ENCODE data around the gene NOTCH4.

NOTCH4 gene

DNA sequence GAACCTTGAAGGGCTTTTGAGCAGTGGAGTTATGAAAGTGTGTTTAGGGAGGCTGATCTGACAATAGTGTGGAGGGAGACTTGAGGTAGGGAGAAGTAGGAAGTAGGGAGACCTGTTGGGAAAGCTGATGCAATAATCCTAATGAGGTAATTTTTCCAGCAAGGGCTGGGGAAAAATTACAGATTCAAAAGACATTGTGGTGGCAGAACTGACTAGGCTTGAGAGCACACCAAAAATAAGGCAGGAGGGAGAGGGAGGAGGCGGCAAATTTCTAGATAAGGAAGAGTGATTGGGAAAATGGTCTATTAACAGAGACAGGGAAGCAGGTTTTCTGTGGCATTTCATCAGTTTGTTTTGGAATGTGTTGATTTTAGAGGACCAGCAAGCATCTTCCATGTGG lies 77.6 kb downstream of the NOTCH4 start:
- DNase-seq, result no peak
- no peaks in the 10 kb centered on the region for H3K9me3 ChIP-seq (ENCODE audit: control extremely low read depth in 1 of 5, control insufficient read depth in 4 of 5, insufficient read depth in 2 of 5, low read depth in 1 of 5, low read length in 4 of 5)
- no peak overlapping the region for H3K27ac ChIP-seq (ENCODE audit: insufficient read depth in 1 of 2, low read depth in 1 of 2, low read length in 2 of 2, poor library complexity in 1 of 2, severe bottlenecking in 2 of 2)
- H3K4me3 ChIP-seq (ENCODE audit: control insufficient read depth in 1 of 7, extremely low read depth in 1 of 7, insufficient read depth in 4 of 7, low read depth in 2 of 7, low read length in 6 of 7), result no peak overlapping the region
- CTCF ChIA-PET, result interaction anchor here (0.9 to 1.6 kb wide), 2 partner anchors 10 to 16 kb away, joined by 4 read pairs; partner anchors contain the start of gene FKBPL
- H3K36me3 ChIP-seq (ENCODE audit: control insufficient read depth in 4 of 4, insufficient read depth in 4 of 4, low read length in 3 of 4), result no peaks in the 10 kb centered on the region
- POLR2A ChIA-PET, result interaction anchor here (0.6 kb wide), 1 partner anchor 564 kb away, joined by 3 read pairs; no protein-coding TSS in a partner anchor
- peaks cover 5 to 32% (median 22%) of the 10 kb centered on the region in 5 experiments for H3K27me3 ChIP-seq (replicated peaks in 2 of 5; ENCODE audit: control insufficient read depth in 4 of 5, insufficient read depth in 5 of 5, low read length in 4 of 5)
- whole genome bisulfite sequencing (ENCODE audit: insufficient coverage), result 100% methylated on average over 1 of the region's 1 CpG
- H3K4me1 ChIP-seq (ENCODE audit: control extremely low read depth in 1 of 4, control insufficient read depth in 4 of 4, insufficient read depth in 4 of 4, low read length in 3 of 4), result peaks cover 0 to 21% (median 9%) of the 10 kb centered on the region in 4 experiments
